GM20000 (cell line): Measurements from ENCODE around the gene ATP1A2.

Source experiments
- DNase-seq: peaks from one replicate; pipeline ENCODE4 v3.0.0; 2012; ENCODE audit warnings: low spot score
- TF ChIP-seq, protein P1 (sequence below): IDR thresholded peaks from 2 replicates; pipeline ENCODE4 v1.5.1; 2012; ENCODE audit warnings: mild to moderate bottlenecking, control low read depth; ENCODE audit errors: extremely low read depth, missing control alignments

Gene ATP1A2

DNA sequence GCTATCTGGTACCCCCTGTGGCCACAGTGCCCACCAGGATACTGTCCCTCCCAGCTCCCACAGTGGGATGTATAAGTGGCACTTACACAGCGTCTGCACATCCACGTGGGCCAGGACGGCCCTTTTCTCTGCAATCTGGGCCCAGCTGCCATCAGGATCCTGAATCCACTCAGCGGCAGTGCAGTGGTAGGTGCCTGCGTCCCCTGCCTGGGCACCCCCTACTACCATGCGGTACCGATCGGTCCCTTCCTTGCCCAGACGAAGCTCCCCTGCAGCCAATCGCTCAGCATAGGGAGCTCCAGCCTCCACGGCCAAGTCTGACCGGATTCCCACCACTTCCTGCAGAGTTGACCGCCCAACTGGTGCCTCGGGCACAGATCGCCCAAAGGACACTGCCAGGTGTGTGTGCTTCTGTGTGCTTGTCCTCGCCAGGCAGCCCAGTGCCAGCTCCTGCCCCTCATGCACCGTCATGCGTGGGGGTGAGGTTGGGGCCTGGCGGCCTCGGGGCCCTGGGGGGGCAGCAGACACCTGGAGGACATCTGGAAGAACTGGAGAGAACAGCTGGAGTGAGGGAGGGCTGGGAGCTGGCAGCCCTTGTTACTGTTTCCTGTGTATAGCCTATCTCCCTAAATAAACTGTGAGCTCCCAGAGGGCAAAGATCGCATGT, 21.8 kb upstream of the ATP1A2 start:
- TF ChIP-seq, protein P1, sequence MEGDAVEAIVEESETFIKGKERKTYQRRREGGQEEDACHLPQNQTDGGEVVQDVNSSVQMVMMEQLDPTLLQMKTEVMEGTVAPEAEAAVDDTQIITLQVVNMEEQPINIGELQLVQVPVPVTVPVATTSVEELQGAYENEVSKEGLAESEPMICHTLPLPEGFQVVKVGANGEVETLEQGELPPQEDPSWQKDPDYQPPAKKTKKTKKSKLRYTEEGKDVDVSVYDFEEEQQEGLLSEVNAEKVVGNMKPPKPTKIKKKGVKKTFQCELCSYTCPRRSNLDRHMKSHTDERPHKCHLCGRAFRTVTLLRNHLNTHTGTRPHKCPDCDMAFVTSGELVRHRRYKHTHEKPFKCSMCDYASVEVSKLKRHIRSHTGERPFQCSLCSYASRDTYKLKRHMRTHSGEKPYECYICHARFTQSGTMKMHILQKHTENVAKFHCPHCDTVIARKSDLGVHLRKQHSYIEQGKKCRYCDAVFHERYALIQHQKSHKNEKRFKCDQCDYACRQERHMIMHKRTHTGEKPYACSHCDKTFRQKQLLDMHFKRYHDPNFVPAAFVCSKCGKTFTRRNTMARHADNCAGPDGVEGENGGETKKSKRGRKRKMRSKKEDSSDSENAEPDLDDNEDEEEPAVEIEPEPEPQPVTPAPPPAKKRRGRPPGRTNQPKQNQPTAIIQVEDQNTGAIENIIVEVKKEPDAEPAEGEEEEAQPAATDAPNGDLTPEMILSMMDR, result no peak

DNA sequence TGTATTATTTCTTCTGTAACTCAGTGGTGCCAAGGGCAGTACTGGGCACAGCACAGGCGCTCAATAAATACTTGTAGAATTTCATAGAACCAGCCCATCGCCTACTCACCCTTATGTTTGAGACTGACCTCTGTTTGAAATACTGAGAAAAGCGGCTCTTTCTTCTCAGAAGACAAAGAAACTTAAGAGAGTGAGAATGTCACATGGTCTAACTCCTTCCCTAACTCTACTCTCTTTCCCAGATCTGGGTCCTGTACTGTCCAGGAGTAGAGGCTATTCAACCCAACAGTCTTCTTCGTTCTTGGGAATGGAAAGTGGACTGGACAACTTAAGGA, 21.3 kb upstream of the ATP1A2 start:
- DNase-seq, result no peak
- TF ChIP-seq, protein P1, result no peak

More for the DNA sequence above, 21.8 kb upstream of the ATP1A2 start:
- DNase-seq, result no peak

DNA sequence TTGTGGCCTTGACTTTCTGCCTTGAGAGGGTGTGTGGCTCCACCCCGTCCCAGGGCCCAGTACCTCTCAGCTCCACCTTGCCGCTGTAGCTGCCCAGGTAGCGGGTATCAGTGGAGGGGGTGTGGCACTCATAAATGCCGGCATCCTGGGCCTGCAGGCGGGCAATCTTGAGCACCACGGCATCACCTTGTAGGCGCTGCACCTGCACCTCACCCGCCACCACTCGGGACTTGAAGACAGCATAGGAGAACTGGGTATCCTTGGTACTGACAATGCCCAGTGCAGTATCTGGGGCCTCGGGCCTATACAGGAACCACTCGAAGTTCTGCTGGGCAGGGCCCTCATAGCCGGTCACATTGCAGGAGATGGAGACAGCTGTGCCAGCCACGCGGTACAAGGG, 20.8 kb upstream of the ATP1A2 start:
- no peak for DNase-seq
- TF ChIP-seq, protein P1, result no peak

DNA sequence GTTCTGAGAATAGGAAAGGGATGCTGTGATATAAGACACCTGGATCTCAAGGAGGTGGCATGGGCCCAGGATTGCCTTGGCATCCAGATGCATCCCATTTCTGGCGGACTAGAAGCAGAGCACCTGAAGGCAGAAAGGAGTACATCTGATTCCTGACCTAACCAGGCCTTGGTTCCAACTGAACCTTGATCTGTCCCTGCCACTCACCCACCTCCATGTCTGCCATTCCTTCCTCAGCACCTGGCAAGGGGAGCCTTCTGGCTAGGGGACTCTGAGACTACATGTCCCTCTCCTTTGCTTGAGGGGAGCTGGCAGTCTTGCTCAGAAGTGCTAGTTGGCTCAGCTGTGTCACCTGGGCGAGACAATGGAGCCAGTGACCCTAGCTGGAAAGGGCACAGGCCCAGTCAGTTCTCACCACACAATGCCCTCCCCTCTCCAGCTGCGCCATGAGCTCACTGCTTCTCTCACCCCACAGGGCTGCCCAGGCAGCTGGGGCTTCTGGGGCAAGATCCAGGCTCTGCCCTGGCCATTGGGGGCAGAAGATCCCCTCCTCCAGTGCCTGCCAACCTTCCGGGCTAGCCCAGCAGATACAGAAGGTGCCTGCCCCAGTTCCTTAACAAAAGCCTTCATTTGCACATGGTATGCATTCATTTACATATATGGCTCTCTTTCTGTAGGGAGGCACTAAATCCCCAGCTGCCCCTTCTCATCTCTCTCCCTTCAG, 20.0 kb upstream of the ATP1A2 start:
- TF ChIP-seq, protein P1, result no peak

DNA sequence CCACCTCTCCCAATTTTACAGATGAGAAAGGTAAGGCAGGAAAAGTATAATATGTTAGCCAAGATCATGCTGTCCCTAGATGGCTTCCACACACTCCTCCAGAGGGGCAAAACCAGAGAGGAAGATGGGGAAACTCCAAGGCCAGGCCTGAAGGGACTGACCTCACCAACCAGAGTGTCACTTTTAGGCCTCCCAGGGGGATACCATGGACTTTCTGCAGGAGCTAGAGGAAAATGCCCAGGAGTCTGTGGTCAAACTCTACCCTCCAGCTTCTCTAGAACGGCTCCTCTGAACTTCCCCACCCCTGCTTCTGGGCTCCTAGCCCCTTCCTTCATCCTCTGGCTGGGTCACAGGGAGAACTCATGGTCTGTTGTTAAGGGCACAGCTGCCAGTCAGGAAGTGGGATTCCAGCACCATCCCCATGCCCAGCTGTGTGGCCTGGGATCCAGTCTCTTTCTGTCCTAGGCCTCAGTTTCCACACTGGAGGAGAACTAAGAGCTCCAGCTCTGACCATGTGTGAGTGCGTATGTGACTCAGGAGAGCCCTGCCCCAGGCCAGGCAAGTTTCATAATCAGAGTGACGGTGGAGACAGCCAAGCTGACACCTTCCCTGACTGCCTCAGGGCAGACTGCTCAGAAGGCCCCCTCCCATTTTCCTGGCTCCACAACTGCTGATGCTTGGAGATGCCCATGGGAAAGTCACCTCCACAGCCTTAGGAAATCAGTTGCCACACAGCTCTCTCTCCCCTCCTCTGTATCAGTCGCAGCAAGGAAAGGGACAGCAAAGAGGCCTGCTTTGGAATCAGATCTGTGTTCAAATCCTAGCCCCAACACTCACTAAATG, 19.1 kb upstream of the ATP1A2 start:
- no peak for DNase-seq
- TF ChIP-seq, protein P1, result no peak

More for the DNA sequence above, 20.0 kb upstream of the ATP1A2 start:
- DNase-seq, result no peak

DNA sequence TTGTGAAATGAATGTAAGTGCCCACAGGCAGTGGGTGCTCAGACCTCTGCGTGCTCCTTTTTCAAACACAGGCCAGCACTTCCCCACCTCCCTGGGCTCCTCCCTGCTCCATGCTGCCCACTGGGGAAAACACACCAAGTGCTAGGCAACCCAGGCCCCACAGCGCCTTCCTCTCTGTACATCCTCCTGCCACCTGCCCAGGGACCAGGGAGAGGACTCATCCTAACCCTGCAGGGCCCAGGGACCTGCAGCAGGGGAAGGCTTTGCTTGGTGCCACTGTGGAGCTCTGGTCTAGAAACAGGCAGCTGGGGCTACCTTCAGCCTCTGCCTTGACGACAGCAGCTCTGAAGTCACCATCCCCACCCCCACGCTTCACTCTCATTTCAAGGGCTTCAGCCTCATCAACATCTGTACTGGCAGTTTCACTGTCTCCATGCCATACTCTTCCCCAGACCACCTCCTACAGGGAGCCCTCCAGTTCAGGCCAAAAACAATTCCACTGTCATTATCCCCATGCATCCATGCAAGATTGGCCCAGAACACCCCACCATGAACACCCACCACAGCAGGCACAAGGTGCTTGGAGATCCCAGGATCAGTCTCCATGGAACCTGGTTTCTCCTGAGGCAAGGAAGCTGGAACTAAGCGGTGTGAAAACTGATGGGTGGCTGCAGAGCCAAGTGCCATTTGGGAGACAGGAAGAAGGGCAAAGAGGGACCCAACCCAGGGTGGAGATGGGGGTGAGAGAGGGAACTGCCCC, 18.2 kb upstream of the ATP1A2 start:
- peak; percentile 34 for DNase-seq
- TF ChIP-seq, protein P1, result no peak
